Stimulated activated naive CD4-positive, alpha-beta T cell (primary cell): ENCODE measurements around the gene SHC4.
"Not testable (repeated sequence)": the region's sequence is repeated elsewhere in the genome, so short reads cannot be mapped to it uniquely, and the experiment has no call there.

Experiments used
- DNase-seq, 6 experiments: peaks; one replicate each; lab custom pipeline; 2025; lab: John Stamatoyannopoulos, UW

Gene SHC4

DNA sequence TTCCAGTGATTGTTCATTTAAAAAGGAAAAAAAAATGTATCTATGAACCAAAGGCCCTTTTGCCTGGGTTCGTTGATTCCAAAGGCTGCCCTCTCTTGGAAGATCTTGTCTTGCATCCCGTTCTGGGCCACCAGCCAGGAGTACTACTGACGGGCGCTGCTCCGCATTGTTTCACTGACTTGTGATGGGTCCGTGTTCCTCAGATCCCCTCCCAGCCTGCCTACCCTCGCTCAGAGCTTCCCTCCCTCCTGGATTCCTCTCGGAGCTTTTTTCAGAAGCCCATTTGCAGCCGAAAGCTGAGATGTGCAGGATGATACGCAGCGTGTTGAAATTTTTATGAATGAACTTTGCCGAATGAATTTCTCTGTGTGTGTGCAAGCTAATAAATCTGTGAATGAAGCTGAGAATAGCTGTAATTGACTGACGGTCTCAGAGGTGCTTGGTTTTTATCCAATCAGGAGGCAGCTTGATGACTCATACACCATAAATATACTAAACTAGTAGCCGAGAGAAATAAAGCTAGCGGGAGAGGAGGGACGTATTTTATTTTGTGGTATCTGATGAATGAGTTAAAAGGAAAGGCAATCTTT, at the start of gene SHC4:
Gene SHC4 (minus strand): TSS at position 396 of the 590 bp plus-strand sequence. CDS start 904 bp downstream, outside the sequence.
- DNase-seq = peak in 3 of 6 experiments; percentile 2 to 17 (median 10)

GRCh38 chr15:48999314-48999713, 35.6 kb upstream of the SHC4 start:
- no peak for DNase-seq

GRCh38 chr15:48996276-48996675, 32.6 kb upstream of the SHC4 start:
- no peak for DNase-seq

DNA sequence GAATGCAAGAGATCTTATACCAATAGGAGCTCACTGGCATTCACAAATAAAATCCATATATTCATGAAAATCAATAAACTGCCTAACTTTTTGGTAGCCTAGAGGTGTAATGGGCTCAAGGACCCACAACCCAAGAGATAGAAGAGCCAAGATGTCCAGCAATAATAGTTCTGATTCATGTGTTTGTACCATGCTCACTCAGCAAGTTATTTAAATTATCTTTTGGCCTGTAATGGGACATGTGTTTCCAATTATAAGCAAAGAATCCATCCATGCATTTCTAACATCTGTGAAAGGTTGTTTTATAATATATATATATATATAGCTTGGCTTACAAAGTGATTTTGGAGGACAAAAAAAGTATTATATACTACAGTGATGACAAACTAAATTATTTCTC, 29.7 kb upstream of the SHC4 start:
- no peak for DNase-seq

DNA sequence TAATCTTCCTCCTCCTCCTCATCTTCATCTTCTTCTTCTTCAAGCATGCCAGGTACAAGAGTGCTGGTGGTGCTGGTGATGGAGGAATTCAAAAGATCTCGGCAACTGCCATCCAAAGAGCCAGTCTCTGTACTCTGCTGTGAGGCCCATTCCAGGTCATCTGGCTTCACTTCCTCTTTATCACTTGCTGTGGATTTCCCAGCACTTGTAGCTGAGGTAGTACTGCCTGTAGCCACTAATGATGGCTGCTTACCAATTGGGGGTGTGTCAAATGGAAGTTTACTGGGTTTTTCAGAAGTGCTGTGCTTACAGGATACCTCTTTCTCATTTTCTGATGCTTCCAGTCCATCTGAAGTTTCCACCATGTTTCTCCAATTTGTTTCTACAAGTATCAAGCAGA, 28.8 kb upstream of the SHC4 start:
- DNase-seq = no peak

DNA sequence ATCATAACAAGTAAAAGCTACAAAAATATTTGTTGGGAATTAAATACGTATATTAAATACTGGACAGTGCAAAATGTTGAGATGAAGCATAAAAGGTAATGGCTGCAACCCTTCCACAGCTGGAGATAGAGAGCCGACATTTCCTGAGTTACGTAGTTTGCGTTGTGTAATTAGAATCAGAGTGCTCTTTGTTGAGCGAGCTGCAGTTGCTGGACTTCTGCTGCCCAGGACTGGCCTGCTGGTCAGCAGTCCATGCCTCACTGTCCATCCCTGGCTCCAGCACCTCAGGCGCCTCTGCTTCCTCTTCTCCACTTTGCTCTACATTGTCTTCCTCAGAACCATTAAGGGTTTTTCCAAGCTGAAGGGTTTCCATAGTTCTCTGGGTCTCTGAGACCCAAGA, 28.4 kb upstream of the SHC4 start:
- no peak for DNase-seq

- DNase-seq = no peak
These were observed 25.5 kb upstream of the SHC4 start for GRCh38 chr15:48989170-48989569.

GRCh38 chr15:48987142-48987541, 23.4 kb upstream of the SHC4 start:
- DNase-seq = no peak

DNA sequence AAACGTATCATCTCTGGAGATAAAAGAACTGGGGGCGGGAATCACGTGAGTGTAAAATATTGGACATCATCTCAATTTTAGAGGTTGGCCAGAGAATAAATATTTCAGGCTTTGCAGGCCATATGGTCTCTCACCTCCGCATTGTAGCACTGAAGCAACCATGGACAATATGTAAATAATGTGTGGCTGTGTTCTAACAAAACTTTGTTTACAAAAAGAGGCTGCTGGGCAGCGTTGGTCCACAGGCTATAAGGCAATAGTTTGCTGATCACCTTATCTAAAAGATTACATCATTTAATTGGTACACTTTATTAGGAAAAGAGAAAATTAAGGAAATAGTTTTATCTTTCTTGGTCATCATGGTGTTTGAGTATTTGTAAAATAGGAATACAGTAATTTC, 22.5 kb upstream of the SHC4 start:
- no peak for DNase-seq

- no peak for DNase-seq
These were observed 21.8 kb upstream of the SHC4 start for GRCh38 chr15:48985516-48985915.

DNA sequence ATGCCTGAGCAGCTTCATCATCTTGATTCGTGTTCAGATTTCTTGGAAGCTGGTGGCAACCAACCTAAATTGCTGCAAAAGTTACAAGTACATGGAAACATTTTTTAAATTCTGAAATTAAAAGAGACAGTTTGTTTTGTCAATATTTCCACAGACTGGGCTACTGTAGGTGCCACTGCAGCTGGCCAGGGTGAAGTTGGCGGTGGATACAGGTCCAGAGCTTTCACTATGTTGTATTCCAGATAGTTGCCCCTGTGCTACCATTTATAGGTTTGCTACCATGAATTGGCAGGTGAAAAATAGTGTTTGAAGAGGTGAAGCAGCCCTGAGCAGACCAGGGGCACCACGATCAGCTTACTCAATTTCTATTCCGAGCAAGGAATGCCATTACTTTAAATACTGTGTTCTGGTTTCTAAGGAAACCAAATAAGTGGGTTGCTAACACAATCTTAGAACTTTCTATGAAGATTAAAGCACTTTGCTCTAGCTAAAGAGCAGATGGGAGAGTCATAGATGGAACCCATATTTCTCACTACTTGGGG, 21.2 kb upstream of the SHC4 start:
- no peak for DNase-seq

DNA sequence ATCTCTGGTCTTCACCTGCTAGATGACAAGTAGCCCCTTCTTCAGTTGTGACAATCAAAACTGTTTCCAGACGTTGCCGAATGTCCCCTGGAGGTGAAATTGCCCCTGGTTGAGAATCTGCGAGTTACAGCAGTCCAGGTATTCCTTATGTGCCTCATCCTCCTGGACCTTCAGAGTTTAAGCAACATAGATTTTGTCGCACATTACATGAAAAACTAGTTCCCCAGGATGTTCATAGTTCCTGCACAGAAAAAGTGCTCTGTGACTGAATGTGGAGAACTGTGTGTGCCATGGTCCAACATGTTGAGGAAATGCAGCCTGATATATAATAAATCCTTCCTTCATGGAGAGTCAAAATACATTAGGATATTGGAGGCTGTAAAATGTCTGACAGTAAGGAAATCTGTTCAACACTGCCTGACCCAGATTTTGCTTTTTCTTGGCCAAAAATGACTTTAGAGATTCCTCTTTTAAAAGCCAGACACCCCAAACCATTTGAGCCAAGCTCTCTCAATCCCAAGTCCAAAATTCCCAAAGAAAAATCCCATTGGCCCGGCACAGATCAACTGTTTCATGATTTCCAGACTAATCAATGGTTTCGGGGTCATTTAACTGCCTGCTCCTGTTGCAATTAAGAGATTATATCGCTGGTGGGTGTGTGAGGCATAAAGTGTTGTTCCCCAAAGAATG, 20.4 kb upstream of the SHC4 start:
- DNase-seq = no peak

GRCh38 chr15:48983300-48983699, 19.6 kb upstream of the SHC4 start:
- no peak for DNase-seq

- no peak for DNase-seq
These were observed 18.2 kb upstream of the SHC4 start for GRCh38 chr15:48981941-48982340.

DNA sequence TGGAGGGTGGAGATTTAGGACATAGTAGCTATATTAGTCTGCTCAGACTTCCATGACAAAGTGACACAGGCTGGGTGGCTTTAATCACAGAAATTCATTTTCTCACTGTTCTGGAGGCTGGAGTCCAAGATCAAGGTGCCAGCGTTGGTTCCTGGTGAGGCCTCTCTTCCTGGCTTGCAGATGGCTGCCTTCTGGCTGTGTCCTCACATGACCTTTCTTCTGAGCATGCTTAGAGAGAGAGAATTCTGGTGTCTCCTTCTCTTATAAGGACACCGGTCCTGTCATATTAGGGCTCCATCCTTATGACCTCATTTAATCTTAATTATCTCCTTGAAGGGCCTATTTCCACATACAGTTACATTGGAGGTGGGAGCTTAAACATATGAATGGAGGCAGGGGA, 14.9 kb upstream of the SHC4 start:
- DNase-seq = no peak

DNA sequence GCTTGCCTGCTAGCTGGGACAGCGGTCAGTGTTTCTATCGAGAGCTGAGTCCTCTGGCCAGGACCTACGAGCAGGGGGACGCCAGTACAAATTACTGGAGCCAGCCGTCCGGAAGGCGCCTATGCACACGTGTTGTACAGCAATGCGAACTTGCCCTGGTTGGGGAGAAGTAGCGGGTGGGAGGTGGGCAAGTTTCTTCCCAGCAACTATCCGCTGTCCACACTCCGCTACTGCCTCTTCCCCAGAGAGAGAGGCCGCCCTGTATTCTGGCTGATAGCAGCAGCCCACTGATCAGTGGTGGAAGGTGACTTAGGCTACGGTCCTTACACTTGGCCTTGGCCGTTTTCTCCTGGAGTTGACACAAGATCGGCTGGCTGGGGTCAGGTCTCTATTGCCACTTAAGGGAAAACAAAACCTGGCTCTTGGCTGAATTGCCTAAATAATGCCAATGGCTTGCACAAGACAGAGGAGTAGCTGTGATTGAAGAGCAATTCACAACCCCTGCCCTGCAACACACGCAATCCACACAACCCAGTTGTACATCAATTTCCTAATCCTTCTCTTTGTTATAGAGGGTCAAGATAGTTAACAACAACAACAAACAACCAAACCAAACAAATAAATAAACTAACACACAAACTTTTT, 12.8 kb upstream of the SHC4 start:
- DNase-seq = no peak

GRCh38 chr15:48975472-48976419, 12.0 kb upstream of the SHC4 start:
- DNase-seq = peak; percentile 33 to 70 (median 48)

GRCh38 chr15:48974882-48975281, 11.2 kb upstream of the SHC4 start:
- DNase-seq = no peak

- no peak for DNase-seq
These were observed 9.2 kb upstream of the SHC4 start for GRCh38 chr15:48972750-48973503.

DNA sequence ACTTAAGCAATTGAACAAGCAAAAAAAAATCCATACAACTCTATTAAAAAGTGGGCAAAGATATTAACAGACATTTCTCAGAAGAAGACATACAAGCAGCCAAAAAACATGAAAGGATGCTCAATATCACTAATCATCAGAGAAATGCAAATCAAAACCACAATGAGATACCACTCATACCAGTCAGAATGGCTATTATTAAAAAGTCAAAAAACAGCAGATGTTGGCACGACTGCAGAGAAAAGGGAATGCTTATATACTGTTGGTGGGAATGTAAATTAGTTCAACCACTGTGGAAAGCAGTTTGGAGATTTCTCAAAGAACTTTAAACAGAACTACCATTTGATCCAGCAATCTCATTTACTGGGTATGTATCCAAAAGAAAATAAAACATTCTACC, 7.2 kb upstream of the SHC4 start:
- DNase-seq = not testable (repeated sequence)

DNA sequence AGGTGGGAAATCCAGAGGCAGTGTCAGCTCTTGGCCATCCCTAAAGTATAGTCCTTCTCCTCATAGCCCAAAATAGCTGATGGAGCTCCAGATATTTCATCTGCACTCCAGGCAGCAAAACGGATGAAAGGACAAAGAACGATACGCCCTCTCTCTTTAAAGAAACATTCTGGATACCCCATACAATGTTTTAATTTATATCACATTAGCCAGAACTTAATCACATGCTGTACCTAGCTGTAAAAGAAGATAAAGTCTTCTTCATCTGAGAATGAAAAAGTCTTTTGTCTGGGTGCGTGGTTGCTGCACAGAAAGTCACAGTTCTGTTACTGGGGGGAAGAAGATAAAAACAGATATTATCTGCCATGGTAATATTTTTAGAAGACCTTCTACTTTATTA, 4.3 kb upstream of the SHC4 start:
- no peak for DNase-seq
